HUES64 (cell line): ENCODE measurements around the gene CTRB1.
"Not testable (repeated sequence)": the region's sequence is repeated elsewhere in the genome, so short reads cannot be mapped to it uniquely, and the experiment has no call there.

Source experiments
- H3K27ac ChIP-seq: 2 replicates; pipeline ENCODE4 v1.7.0; 2013; ENCODE audit warnings: low read depth, low read length, inconsistent platforms
- H3K27me3 ChIP-seq: 2 replicates; pipeline ENCODE4 v1.6.1; 2013; ENCODE audit warnings: mild to moderate bottlenecking, low read length; ENCODE audit not compliant: insufficient read depth
- H3K36me3 ChIP-seq: 2 replicates; pipeline ENCODE4 v1.6.1; 2013; ENCODE audit warnings: mild to moderate bottlenecking, low read length; ENCODE audit not compliant: insufficient read depth
- H3K4me1 ChIP-seq: 2 replicates; pipeline ENCODE4 v1.6.1; 2013; ENCODE audit warnings: mild to moderate bottlenecking, low read length, moderate library complexity; ENCODE audit not compliant: insufficient read depth
- H3K4me3 ChIP-seq: 2 replicates; pipeline ENCODE4 v1.5.1; 2013; ENCODE audit warnings: mild to moderate bottlenecking, low read length, moderate library complexity
- H3K9ac ChIP-seq: 2 replicates; pipeline ENCODE4 v1.6.1; 2013; ENCODE audit warnings: mild to moderate bottlenecking, low read depth, low read length
- H3K9me3 ChIP-seq: 2 replicates; pipeline ENCODE4 v1.6.1; 2013; ENCODE audit warnings: low read depth, low read length; ENCODE audit not compliant: insufficient read depth
- WGBS: fragments of 150-250, 120-280 bp; methylation state at CpG from one replicate; pipeline ENCODE4 v1.1.7; 2013; ENCODE audit warnings: missing lambda C conversion rate; 5-methylcytosine and 5-hydroxymethylcytosine counted together

CTRB1 gene

GRCh38 chr16:75216576-75216975 is 2.2 kb upstream of the CTRB1 start:
- 92% methylated on average over 7 of the region's 7 CpGs for WGBS
- Histone ChIP-seq H3K9ac (no peak overlapping the region), H3K4me3 (no peak overlapping the region), H3K36me3 (no peaks in the 10 kb centered on the region), H3K27ac (no peak overlapping the region), H3K9me3 (no peaks in the 10 kb centered on the region), H3K4me1 (no peaks in the 10 kb centered on the region), H3K27me3 (no peaks in the 10 kb centered on the region)

GRCh38 chr16:75217389-75217851 is 1.4 kb upstream of the CTRB1 start:
- 93% methylated on average over 11 of the region's 11 CpGs for WGBS
- Histone ChIP-seq H3K4me3 (no peak overlapping the region), H3K27ac (no peak overlapping the region), H3K4me1 (no peaks in the 10 kb centered on the region), H3K27me3 (no peaks in the 10 kb centered on the region), H3K36me3 (no peaks in the 10 kb centered on the region), H3K9me3 (no peaks in the 10 kb centered on the region), H3K9ac (no peak overlapping the region)

GRCh38 chr16:75219088-75219487 is 300 bp downstream of the CTRB1 start:
- H3K4me1 ChIP-seq: no peaks in the 10 kb centered on the region
- H3K9me3 ChIP-seq: no peaks in the 10 kb centered on the region
- no peak overlapping the region for H3K9ac ChIP-seq
- no peak overlapping the region for H3K27ac ChIP-seq
- 86% methylated on average over 4 of the region's 4 CpGs for WGBS
- H3K36me3 ChIP-seq: no peaks in the 10 kb centered on the region
- no peak overlapping the region for H3K4me3 ChIP-seq
- no peaks in the 10 kb centered on the region for H3K27me3 ChIP-seq

GRCh38 chr16:75219838-75220237 is 1.1 kb downstream of the CTRB1 start:
- H3K9ac ChIP-seq: no peak overlapping the region
- H3K27me3 ChIP-seq: no peaks in the 10 kb centered on the region
- no peaks in the 10 kb centered on the region for H3K9me3 ChIP-seq
- H3K27ac ChIP-seq: no peak overlapping the region
- H3K4me3 ChIP-seq: no peak overlapping the region
- WGBS: 85% methylated on average over 5 of the region's 5 CpGs
- H3K36me3 ChIP-seq: no peaks in the 10 kb centered on the region
- H3K4me1 ChIP-seq: no peaks in the 10 kb centered on the region

GRCh38 chr16:75222271-75222783 is 3.5 kb downstream of the CTRB1 start:
- 93% methylated on average over 14 of the region's 16 CpGs for WGBS
- no peak overlapping the region for H3K27ac ChIP-seq
- no peaks in the 10 kb centered on the region for H3K9me3 ChIP-seq
- H3K9ac ChIP-seq: no peak overlapping the region
- H3K36me3 ChIP-seq: no peaks in the 10 kb centered on the region
- no peaks in the 10 kb centered on the region for H3K27me3 ChIP-seq
- H3K4me1 ChIP-seq: no peaks in the 10 kb centered on the region
- H3K4me3 ChIP-seq: no peak overlapping the region

- WGBS: 87% methylated on average over 8 of the region's 20 CpGs
- H3K4me3 ChIP-seq: not testable (repeated sequence)
Observed at GRCh38 chr16:75223129-75223528, 4.3 kb downstream of the CTRB1 start.

GRCh38 chr16:75224306-75225082 is 5.7 kb downstream of the CTRB1 start:
- no peaks in the 10 kb centered on the region for H3K4me1 ChIP-seq
- 89% methylated on average over 20 of the region's 20 CpGs for WGBS
- no peaks in the 10 kb centered on the region for H3K27me3 ChIP-seq

More at GRCh38 chr16:75223129-75223528, 4.3 kb downstream of the CTRB1 start:
- H3K36me3 ChIP-seq, H3K9me3 ChIP-seq, H3K27me3 ChIP-seq, H3K9ac ChIP-seq, H3K4me1 ChIP-seq, H3K27ac ChIP-seq: not testable (repeated sequence)

GRCh38 chr16:75225092-75225491 is 6.3 kb downstream of the CTRB1 start:
- Histone ChIP-seq H3K27ac (no peak overlapping the region), H3K9ac (no peak overlapping the region), H3K9me3 (no peaks in the 10 kb centered on the region), H3K4me1 (no peaks in the 10 kb centered on the region), H3K4me3 (no peak overlapping the region), H3K36me3 (peaks cover 19% of the 10 kb centered on the region), H3K27me3 (no peaks in the 10 kb centered on the region)
- 86% methylated on average over 12 of the region's 12 CpGs for WGBS

More at GRCh38 chr16:75224306-75225082, 5.7 kb downstream of the CTRB1 start:
- no peak overlapping the region for H3K9ac ChIP-seq
- no peaks in the 10 kb centered on the region for H3K9me3 ChIP-seq
- H3K4me3 ChIP-seq: no peak overlapping the region
- no peak overlapping the region for H3K27ac ChIP-seq
- H3K36me3 ChIP-seq: peaks cover 13% of the 10 kb centered on the region

- H3K27ac ChIP-seq: no peak overlapping the region
- no peak overlapping the region for H3K4me3 ChIP-seq
- WGBS: 87% methylated on average over 26 of the region's 26 CpGs
- no peaks in the 10 kb centered on the region for H3K9me3 ChIP-seq
- no peaks in the 10 kb centered on the region for H3K27me3 ChIP-seq
- H3K4me1 ChIP-seq: no peaks in the 10 kb centered on the region
- peaks cover 27% of the 10 kb centered on the region for H3K36me3 ChIP-seq
- no peak overlapping the region for H3K9ac ChIP-seq
Observed at GRCh38 chr16:75225678-75226515, 7.1 kb downstream of the CTRB1 start.

- Histone ChIP-seq H3K36me3 (peaks cover 34% of the 10 kb centered on the region), H3K4me1 (no peaks in the 10 kb centered on the region), H3K4me3 (no peak overlapping the region), H3K9me3 (no peaks in the 10 kb centered on the region), H3K27ac (no peak overlapping the region), H3K27me3 (no peaks in the 10 kb centered on the region), H3K9ac (no peak overlapping the region)
- WGBS: 82% methylated on average over 22 of the region's 22 CpGs
Observed at GRCh38 chr16:75226550-75227360, 8.0 kb downstream of the CTRB1 start.
